A172 (cell line): ENCODE data around the gene ATXN3L. TPM values are rescaled to one million over a fixed set of nuclear protein-coding genes. Genes with fewer than 3 reads are reported as not detected.

Source experiments
- DNase-seq: peaks from one replicate; pipeline ENCODE4 v3.0.0-alpha.2; 2015; ENCODE audit warnings: low spot score
- total RNA-seq: library from RNA; depleted of rRNA; stranded (reverse); fragments of >200 nt; shearing (Covaris generic); gene quantifications from 2 replicates; pipeline ENCODE4 v1.2.3, GENCODE V29; 2014; rRNA removed

The ATXN3L gene
- total RNA-seq, 1 experiment from 2014 or later: not detected

- no peak for DNase-seq
These were observed 51.0 kb downstream of the ATXN3L start for GRCh38 chrX:13268874-13269273.

Other genes starting within 250 kb of the ATXN3L start
- not detected in 2 replicates for gene EGFL6, start 249.5 kb upstream of the ATXN3L start, total RNA-seq